IPS-18c (cell line): ENCODE data around the gene AGK.
A peak's percentile ranks its signal among the peaks of the same experiment; 100 is the strongest.

Source experiments
- H3K4me3 ChIP-seq: 2 replicates; pipeline ENCODE4 v1.7.0; 2013; ENCODE audit warnings: low read depth, mild to moderate bottlenecking, low read length, moderate library complexity; ENCODE audit not compliant: insufficient read depth
- H3K9me3 ChIP-seq: one replicate; pipeline ENCODE4 v1.6.1; 2013; ENCODE audit warnings: mild to moderate bottlenecking, low read length, moderate library complexity; ENCODE audit not compliant: control insufficient read depth, insufficient read depth

Gene AGK, protein sequence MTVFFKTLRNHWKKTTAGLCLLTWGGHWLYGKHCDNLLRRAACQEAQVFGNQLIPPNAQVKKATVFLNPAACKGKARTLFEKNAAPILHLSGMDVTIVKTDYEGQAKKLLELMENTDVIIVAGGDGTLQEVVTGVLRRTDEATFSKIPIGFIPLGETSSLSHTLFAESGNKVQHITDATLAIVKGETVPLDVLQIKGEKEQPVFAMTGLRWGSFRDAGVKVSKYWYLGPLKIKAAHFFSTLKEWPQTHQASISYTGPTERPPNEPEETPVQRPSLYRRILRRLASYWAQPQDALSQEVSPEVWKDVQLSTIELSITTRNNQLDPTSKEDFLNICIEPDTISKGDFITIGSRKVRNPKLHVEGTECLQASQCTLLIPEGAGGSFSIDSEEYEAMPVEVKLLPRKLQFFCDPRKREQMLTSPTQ

GRCh38 chr7:141551094-141551781 lies at the start of gene AGK:
TSS of gene AGK (plus strand) at chr7:141551410. CDS start at chr7:141555467, 4,057 bp downstream.
- H3K4me3 ChIP-seq: peak within 1 kb of the TSS; percentile 81

DNA sequence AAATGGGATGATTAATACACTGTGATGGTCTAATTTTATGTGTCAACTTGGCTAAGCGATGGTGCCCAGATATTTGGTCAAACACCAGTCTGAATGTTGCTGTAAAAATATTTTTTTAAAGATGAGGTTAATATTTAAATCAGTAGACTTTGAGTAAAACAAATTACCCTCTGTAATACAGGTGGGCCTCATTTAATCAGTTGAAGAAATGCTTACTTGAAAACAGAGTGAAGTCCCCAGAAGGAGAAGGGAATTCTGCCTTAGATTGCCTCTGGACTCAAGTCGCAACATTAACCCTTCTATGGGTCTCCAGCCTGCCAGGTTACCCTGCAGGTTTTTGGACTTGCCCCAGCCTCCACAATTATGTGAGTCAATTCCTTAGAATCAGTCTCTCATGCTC lies 49.8 kb upstream of the AGK start:
- no peak overlapping the region for H3K4me3 ChIP-seq

More at GRCh38 chr7:141551094-141551781, at the start of gene AGK:
- no peaks in the 10 kb centered on the region for H3K9me3 ChIP-seq

DNA sequence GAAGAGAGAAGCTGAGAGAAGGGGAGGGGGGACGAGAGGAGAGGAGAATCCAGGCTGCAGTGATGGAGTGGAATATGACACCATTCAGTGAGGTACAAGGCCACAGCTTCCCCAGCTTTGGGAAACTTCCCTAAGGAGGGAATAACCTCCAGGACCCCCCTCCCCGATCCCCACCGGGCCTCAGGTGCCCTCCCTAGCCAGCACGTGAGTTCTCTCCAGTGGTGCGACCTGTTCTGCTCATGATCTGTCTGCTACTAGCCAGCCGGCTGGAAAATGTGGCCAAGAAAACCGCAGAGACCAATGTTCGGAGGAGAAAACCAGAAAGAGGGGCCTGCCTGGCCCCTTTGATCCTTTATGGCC lies 39.9 kb upstream of the AGK start:
- H3K9me3 ChIP-seq: no peaks in the 10 kb centered on the region
- H3K4me3 ChIP-seq: peak overlapping the region; percentile 25

More for the DNA sequence above, 49.8 kb upstream of the AGK start:
- no peaks in the 10 kb centered on the region for H3K9me3 ChIP-seq

GRCh38 chr7:141511676-141512396 lies 39.4 kb upstream of the AGK start:
- H3K9me3 ChIP-seq: no peaks in the 10 kb centered on the region
- peak overlapping the region; percentile 25 for H3K4me3 ChIP-seq

GRCh38 chr7:141512597-141512996 lies 38.6 kb upstream of the AGK start:
- H3K4me3 ChIP-seq: no peak overlapping the region
- no peaks in the 10 kb centered on the region for H3K9me3 ChIP-seq

DNA sequence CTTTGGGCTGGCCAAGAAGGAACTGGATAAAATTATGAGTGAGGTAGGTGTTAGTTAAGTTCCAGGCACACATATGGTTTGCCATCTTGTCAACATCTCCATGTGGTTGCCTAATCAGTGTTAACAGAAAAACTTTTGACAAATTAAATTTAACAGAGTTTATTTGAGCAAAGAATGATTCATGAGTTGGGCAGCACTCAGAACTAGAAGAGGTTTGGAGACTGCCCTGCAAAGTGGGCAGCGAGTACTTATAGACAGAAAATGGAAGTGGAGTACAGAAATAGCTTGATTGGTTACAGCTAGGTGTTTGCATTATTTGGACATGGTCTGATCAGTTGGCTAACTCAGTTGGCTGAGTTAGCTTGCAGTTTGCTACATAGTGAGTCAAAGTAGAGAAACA lies 37.5 kb upstream of the AGK start:
- Histone ChIP-seq H3K4me3 (no peak overlapping the region), H3K9me3 (no peaks in the 10 kb centered on the region)

GRCh38 chr7:141515941-141516340 lies 35.3 kb upstream of the AGK start:
- H3K9me3 ChIP-seq: peaks cover 2% of the 10 kb centered on the region
- H3K4me3 ChIP-seq: no peak overlapping the region

DNA sequence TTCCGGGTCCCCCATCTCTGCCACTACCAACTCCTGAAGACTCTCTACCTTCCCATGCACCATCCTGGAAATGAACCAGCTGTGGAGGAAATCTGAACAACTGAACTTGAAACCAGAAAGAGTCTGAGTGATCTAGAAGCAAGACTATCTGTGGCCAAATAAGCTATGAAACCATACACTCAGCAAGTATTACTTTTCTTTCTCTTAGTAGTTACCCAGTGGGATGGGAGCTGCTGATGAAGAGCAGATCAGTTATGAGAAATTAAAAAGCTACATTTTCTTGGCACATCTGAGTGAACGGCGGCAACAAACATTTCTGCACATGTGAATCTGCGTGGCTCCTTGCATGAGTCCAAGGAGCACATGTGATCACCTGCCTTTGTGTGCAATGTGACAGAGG lies 31.6 kb upstream of the AGK start:
- Histone ChIP-seq H3K9me3 (peaks cover 2% of the 10 kb centered on the region), H3K4me3 (no peak overlapping the region)

DNA sequence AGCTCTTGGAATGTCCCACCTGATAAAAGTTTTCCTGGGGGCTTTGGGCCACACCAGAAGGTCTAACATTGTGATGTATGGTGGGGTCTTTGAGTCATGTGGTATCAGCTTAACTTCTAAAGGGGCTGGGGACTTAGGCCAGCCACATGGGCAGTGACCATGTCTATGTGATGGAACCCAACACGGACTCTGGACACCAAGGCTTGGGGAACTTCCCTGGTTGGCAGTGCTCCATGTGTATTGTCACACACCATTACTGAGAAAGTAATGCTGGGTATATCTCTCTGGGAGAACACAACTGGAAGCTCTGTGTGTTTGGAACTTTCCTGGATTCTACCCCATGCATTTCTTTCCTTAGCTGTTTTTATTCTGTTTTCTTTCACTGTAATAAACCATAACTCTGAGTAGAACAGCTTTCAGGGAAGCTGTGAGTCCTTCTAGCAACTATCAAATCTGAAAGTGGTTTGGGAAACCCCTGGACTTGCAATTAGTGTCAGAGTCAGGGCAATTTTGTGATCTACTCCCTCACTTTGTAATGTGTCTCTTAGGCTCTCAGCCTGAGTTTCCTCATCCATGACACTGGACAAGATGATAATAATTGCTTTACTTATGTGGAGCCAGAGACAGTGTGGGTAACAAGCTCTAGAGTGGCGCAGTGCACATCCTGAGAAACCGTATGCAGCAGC lies 28.4 kb upstream of the AGK start:
- peaks cover 5% of the 10 kb centered on the region for H3K9me3 ChIP-seq
- no peak overlapping the region for H3K4me3 ChIP-seq

GRCh38 chr7:141525973-141526514 lies 25.2 kb upstream of the AGK start:
- H3K9me3 ChIP-seq: peaks cover 3% of the 10 kb centered on the region
- no peak overlapping the region for H3K4me3 ChIP-seq

GRCh38 chr7:141527076-141527475 lies 24.1 kb upstream of the AGK start:
- Histone ChIP-seq H3K9me3 (peaks cover 3% of the 10 kb centered on the region), H3K4me3 (no peak overlapping the region)

GRCh38 chr7:141528399-141528798 lies 22.8 kb upstream of the AGK start:
- Histone ChIP-seq H3K4me3 (no peak overlapping the region), H3K9me3 (peaks cover 3% of the 10 kb centered on the region)

DNA sequence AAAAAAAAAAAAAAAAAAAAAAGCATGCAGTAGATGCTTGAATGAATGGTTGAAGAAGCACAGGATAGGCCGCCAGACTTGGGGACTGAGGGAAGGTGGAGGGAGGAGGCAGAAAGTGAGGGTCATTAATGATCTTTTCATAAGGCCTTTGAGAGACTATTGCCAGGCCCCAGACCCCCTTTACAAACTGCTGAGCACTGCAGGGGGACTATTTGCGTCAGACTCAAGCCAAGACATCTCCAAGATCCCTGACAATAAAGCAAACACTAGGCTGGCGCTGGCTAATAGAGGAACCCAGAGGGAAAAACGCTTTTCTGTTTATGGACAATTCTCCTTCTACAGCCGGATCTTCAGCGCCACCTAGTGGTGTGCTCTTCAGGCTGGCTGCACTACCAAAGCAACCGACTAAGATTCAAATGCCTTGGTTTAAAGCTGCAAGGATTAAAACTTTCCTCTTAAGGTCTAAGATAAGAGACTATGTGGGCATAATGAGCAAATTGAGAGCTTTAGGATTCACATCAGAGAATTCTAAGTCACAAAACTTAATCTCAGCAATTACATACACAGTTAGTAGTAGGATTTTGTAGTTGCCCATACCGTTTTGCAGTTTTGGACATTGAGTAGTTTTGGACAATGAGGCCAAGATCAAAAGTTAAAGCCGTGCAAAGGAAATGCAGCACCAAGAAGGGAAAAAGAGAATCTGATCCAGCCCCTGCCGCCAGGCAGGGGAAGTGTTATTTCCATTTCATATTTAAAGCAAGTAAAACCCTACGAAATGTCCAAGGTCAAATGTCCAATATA lies 17.9 kb upstream of the AGK start:
- Histone ChIP-seq H3K9me3 (no peaks in the 10 kb centered on the region), H3K4me3 (no peak overlapping the region)

- H3K4me3 ChIP-seq: no peak overlapping the region
- no peaks in the 10 kb centered on the region for H3K9me3 ChIP-seq
Observed at GRCh38 chr7:141534757-141535737, 16.2 kb upstream of the AGK start.

- Histone ChIP-seq H3K9me3 (no peaks in the 10 kb centered on the region), H3K4me3 (no peak overlapping the region)
Observed at GRCh38 chr7:141537906-141538305, 13.3 kb upstream of the AGK start.
